Trophoblast cell (in vitro differentiated cells and primary cell): ENCODE results near the gene GAREM1.

Source experiments
- DNase-seq, 2 donors: peaks; one replicate each; pipeline ENCODE4 v3.0.0-alpha.2; 2016
- H2AFZ ChIP-seq: 2 replicates; pipeline ENCODE4 v1.6.1; 2013; ENCODE audit warnings: low read length, moderate library complexity, mild to moderate bottlenecking; ENCODE audit not compliant: insufficient read depth, poor library complexity
- H2AK5ac ChIP-seq: 2 replicates; pipeline ENCODE4 v1.6.1; 2013; ENCODE audit warnings: mild to moderate bottlenecking, low read length
- H2BK120ac ChIP-seq: 2 replicates; pipeline ENCODE4 v1.6.1; 2013; ENCODE audit warnings: low read length, mild to moderate bottlenecking, moderate library complexity; ENCODE audit not compliant: insufficient read depth, poor library complexity
- H2BK12ac ChIP-seq: 2 replicates; pipeline ENCODE4 v1.6.1; 2013; ENCODE audit warnings: mild to moderate bottlenecking, low read length, moderate library complexity
- H2BK5ac ChIP-seq: 2 replicates; pipeline ENCODE4 v1.6.1; 2013; ENCODE audit warnings: low read length, low read depth, moderate library complexity, mild to moderate bottlenecking; ENCODE audit not compliant: poor library complexity
- H3K14ac ChIP-seq: 2 replicates; pipeline ENCODE4 v1.6.1; 2013; ENCODE audit warnings: mild to moderate bottlenecking, low read length
- H3K18ac ChIP-seq: 2 replicates; pipeline ENCODE4 v1.6.1; 2013; ENCODE audit warnings: mild to moderate bottlenecking, low read length
- H3K23ac ChIP-seq: 2 replicates; pipeline ENCODE4 v1.6.1; 2013; ENCODE audit warnings: low read length
- H3K27ac ChIP-seq: 2 replicates; pipeline ENCODE4 v1.5.1; 2013; ENCODE audit warnings: low read depth, mild to moderate bottlenecking, inconsistent platforms, low read length, moderate library complexity
- H3K27me3 ChIP-seq: 2 replicates; pipeline ENCODE4 v1.6.1; 2013; ENCODE audit warnings: inconsistent platforms, mild to moderate bottlenecking, low read length, moderate library complexity; ENCODE audit not compliant: insufficient read depth
- H3K36me3 ChIP-seq, 2 experiments: 1 replicate in 1 of 2; 2 replicates in 1 of 2; pipeline ENCODE4 v1.6.1; 2013; ENCODE audit warnings: low read length in 2 of 2, mild to moderate bottlenecking in 2 of 2, moderate library complexity in 1 of 2; ENCODE audit not compliant: insufficient read depth in 2 of 2, control insufficient read depth in 1 of 2
- H3K4ac ChIP-seq: 2 replicates; pipeline ENCODE4 v1.6.1; 2013; ENCODE audit warnings: low read depth, mild to moderate bottlenecking, low read length, moderate library complexity
- H3K4me1 ChIP-seq, 2 experiments: 1 replicate in 1 of 2; 2 replicates in 1 of 2; pipeline ENCODE4 v1.6.1; 2013; ENCODE audit warnings: low read length in 2 of 2, mild to moderate bottlenecking in 2 of 2, moderate library complexity in 1 of 2; ENCODE audit not compliant: insufficient read depth in 2 of 2, control insufficient read depth in 1 of 2
- H3K4me2 ChIP-seq: 2 replicates; pipeline ENCODE4 v1.6.1; 2013; ENCODE audit warnings: inconsistent platforms, mild to moderate bottlenecking, low read length, moderate library complexity
- H3K4me3 ChIP-seq: 2 replicates; pipeline ENCODE4 v1.5.1; 2013; ENCODE audit warnings: mild to moderate bottlenecking, low read depth, low read length, inconsistent platforms
- H3K79me1 ChIP-seq: one replicate; pipeline ENCODE4 v1.6.1; 2013; ENCODE audit warnings: low read length
- H3K79me2 ChIP-seq: 2 replicates; pipeline ENCODE4 v1.6.1; 2013; ENCODE audit warnings: low read length, mild to moderate bottlenecking; ENCODE audit not compliant: control insufficient read depth, insufficient read depth, poor library complexity
- H3K9ac ChIP-seq: 2 replicates; pipeline ENCODE4 v1.6.1; 2013; ENCODE audit warnings: mild to moderate bottlenecking, low read length
- H3K9me3 ChIP-seq: 2 replicates; pipeline ENCODE4 v1.6.1; 2013; ENCODE audit warnings: low read depth, mild to moderate bottlenecking, control low read depth, inconsistent platforms, low read length; ENCODE audit not compliant: insufficient read depth
- H4K12ac ChIP-seq: 2 replicates; pipeline ENCODE4 v1.6.1; 2013; ENCODE audit warnings: low read depth, mild to moderate bottlenecking, low read length, moderate library complexity
- H4K8ac ChIP-seq: 2 replicates; pipeline ENCODE4 v1.6.1; 2013; ENCODE audit warnings: low read depth, mild to moderate bottlenecking, low read length, moderate library complexity
- H4K91ac ChIP-seq: one replicate; pipeline ENCODE4 v1.6.1; 2013; ENCODE audit warnings: low read depth, mild to moderate bottlenecking, low read length, moderate library complexity
- WGBS: extraction: QIAGEN DNeasy Blood & Tissue Kit; methylation state at CpG from one replicate; pipeline ENCODE4 v1.1.7; 2013; ENCODE audit warnings: missing lambda C conversion rate; ENCODE audit not compliant: insufficient read length, insufficient coverage; ENCODE audit errors: extremely low coverage; 5-methylcytosine and 5-hydroxymethylcytosine counted together

The GAREM1 gene

GRCh38 chr18:32373505-32373904 is 97.2 kb downstream of the GAREM1 start:
- H3K9ac ChIP-seq: no peak overlapping the region
- peaks cover 6% of the 10 kb centered on the region for H3K79me1 ChIP-seq
- no peak overlapping the region for H3K4ac ChIP-seq
- H3K36me3 ChIP-seq: no peaks in the 10 kb centered on the region
- no peak overlapping the region for H3K4me2 ChIP-seq
- H3K14ac ChIP-seq: peak overlapping the region; percentile 52
- peak overlapping the region; percentile 91 for H2BK5ac ChIP-seq
- H3K23ac ChIP-seq: no peak overlapping the region
- H2AK5ac ChIP-seq: peak overlapping the region; percentile 94
- no peak overlapping the region for H3K18ac ChIP-seq
- peak; percentile 86 to 88 for DNase-seq
- peaks cover 2% of the 10 kb centered on the region for H3K79me2 ChIP-seq
- peaks cover 13 to 16% of the 10 kb centered on the region in 2 experiments for H3K4me1 ChIP-seq
- H2AFZ ChIP-seq: no peak overlapping the region
- H3K27ac ChIP-seq: peak overlapping the region; percentile 77
- H4K91ac ChIP-seq: peak overlapping the region; percentile 88
- H4K12ac ChIP-seq: peak overlapping the region; percentile 56
- H3K9me3 ChIP-seq: peaks cover 2% of the 10 kb centered on the region
- H3K4me3 ChIP-seq: no peak overlapping the region
- no peaks in the 10 kb centered on the region for H3K27me3 ChIP-seq
- H2BK12ac ChIP-seq: peak overlapping the region; percentile 97
- peak overlapping the region; percentile 96 for H2BK120ac ChIP-seq
- H4K8ac ChIP-seq: peak overlapping the region; percentile 59
- no CpG with 5 or more reads among the region's 4 CpGs for WGBS

- no peak overlapping the region for H3K9ac ChIP-seq
- no CpG with 5 or more reads among the region's 3 CpGs for WGBS
Observed at GRCh38 chr18:32372381-32373061, 98.2 kb downstream of the GAREM1 start.

GRCh38 chr18:32372047-32372380 is 98.7 kb downstream of the GAREM1 start:
- Histone ChIP-seq H4K91ac (no peak overlapping the region), H3K9me3 (peaks cover 2% of the 10 kb centered on the region), H3K4me1 (peaks cover 13 to 20% of the 10 kb centered on the region in 2 experiments), H4K8ac (no peak overlapping the region), H3K36me3 (no peaks in the 10 kb centered on the region), H3K14ac (no peak overlapping the region), H3K23ac (no peak overlapping the region), H3K27ac (peak overlapping the region; percentile 78), H3K4me3 (no peak overlapping the region), H3K27me3 (no peaks in the 10 kb centered on the region), H3K18ac (no peak overlapping the region), H3K9ac (no peak overlapping the region), H2AK5ac (no peak overlapping the region), H3K79me2 (peaks cover 2% of the 10 kb centered on the region), H2AFZ (no peak overlapping the region), H3K4ac (no peak overlapping the region), H3K4me2 (no peak overlapping the region), H2BK12ac (no peak overlapping the region), H3K79me1 (peaks cover 12% of the 10 kb centered on the region), H2BK5ac (no peak overlapping the region), H4K12ac (no peak overlapping the region), H2BK120ac (peak overlapping the region; percentile 44)
- no peak for DNase-seq
- WGBS: no CpG with 5 or more reads among the region's 2 CpGs

More at GRCh38 chr18:32372381-32373061, 98.2 kb downstream of the GAREM1 start:
- Histone ChIP-seq H4K8ac (peak overlapping the region; percentile 66), H3K4me1 (peaks cover 13 to 20% of the 10 kb centered on the region in 2 experiments), H4K12ac (no peak overlapping the region), H2BK120ac (peak overlapping the region; percentile 85), H3K79me1 (peaks cover 12% of the 10 kb centered on the region), H2AFZ (peak overlapping the region; percentile 85), H3K23ac (no peak overlapping the region), H3K79me2 (peaks cover 2% of the 10 kb centered on the region), H3K27ac (peak overlapping the region; percentile 78), H3K27me3 (no peaks in the 10 kb centered on the region), H3K9me3 (peaks cover 2% of the 10 kb centered on the region), H3K4ac (no peak overlapping the region), H2BK12ac (peak overlapping the region; percentile 79), H4K91ac (no peak overlapping the region), H3K18ac (no peak overlapping the region), H2BK5ac (peak overlapping the region; percentile 87), H3K14ac (no peak overlapping the region), H2AK5ac (no peak overlapping the region), H3K4me2 (peak overlapping the region; percentile 43), H3K36me3 (no peaks in the 10 kb centered on the region), H3K4me3 (no peak overlapping the region)
- peak; percentile 98 to 100 for DNase-seq

- no peaks in the 10 kb centered on the region for H3K36me3 ChIP-seq
- peaks cover 2% of the 10 kb centered on the region for H3K9me3 ChIP-seq
- no peak for DNase-seq
- H2AFZ ChIP-seq: no peak overlapping the region
- peaks cover 2% of the 10 kb centered on the region for H3K79me2 ChIP-seq
- peak overlapping the region; percentile 48 for H2BK120ac ChIP-seq
- peak overlapping the region; percentile 41 for H3K14ac ChIP-seq
- H2BK5ac ChIP-seq: peak overlapping the region; percentile 68
- H3K27me3 ChIP-seq: no peaks in the 10 kb centered on the region
- peak overlapping the region; percentile 8 for H4K8ac ChIP-seq
- no peak overlapping the region for H4K12ac ChIP-seq
- H3K9ac ChIP-seq: no peak overlapping the region
- H3K79me1 ChIP-seq: peaks cover 12% of the 10 kb centered on the region
- H2AK5ac ChIP-seq: peak overlapping the region; percentile 61
- no peak overlapping the region for H3K18ac ChIP-seq
- WGBS: no CpG with 5 or more reads among the region's 2 CpGs
- no peak overlapping the region for H3K23ac ChIP-seq
- H2BK12ac ChIP-seq: peak overlapping the region; percentile 72
- H3K4me1 ChIP-seq: peaks cover 13 to 20% of the 10 kb centered on the region in 2 experiments
- H3K27ac ChIP-seq: no peak overlapping the region
- H3K4me3 ChIP-seq: no peak overlapping the region
- no peak overlapping the region for H3K4ac ChIP-seq
- H3K4me2 ChIP-seq: no peak overlapping the region
- H4K91ac ChIP-seq: peak overlapping the region; percentile 65
Observed at GRCh38 chr18:32371384-32371783, 99.3 kb downstream of the GAREM1 start.
